ENCODE results near the gene RSBN1L. TPM values are rescaled to one million over a fixed set of nuclear protein-coding genes. Genes with fewer than 3 reads are reported as not detected.

RSBN1L gene
- polyA plus RNA-seq, 1 donor from 2014 or later = 24.7 TPM

DNA sequence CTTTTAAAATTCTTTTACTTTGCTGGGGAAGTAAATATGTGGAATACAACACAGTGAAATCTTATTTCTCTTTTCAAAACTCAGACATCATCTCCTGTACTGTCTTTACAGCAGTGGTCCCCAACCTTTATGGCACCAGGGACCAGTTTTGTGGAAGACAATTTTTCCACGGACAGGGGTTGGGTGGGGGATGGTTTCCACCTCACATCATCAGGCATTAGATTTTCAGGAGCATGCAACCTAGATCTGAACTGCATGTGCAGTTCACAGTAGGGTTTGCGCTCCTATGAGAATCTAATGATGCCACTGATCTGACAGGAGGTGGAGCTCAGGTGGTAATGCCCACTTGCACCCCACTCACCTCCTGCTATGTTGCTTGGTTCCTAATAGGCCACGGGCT is 89.8 kb downstream of the RSBN1L start:
- TF ChIP-seq, protein P1, sequence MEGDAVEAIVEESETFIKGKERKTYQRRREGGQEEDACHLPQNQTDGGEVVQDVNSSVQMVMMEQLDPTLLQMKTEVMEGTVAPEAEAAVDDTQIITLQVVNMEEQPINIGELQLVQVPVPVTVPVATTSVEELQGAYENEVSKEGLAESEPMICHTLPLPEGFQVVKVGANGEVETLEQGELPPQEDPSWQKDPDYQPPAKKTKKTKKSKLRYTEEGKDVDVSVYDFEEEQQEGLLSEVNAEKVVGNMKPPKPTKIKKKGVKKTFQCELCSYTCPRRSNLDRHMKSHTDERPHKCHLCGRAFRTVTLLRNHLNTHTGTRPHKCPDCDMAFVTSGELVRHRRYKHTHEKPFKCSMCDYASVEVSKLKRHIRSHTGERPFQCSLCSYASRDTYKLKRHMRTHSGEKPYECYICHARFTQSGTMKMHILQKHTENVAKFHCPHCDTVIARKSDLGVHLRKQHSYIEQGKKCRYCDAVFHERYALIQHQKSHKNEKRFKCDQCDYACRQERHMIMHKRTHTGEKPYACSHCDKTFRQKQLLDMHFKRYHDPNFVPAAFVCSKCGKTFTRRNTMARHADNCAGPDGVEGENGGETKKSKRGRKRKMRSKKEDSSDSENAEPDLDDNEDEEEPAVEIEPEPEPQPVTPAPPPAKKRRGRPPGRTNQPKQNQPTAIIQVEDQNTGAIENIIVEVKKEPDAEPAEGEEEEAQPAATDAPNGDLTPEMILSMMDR (IDR thresholded peaks at IDR 0.05; ENCODE audit: poor library complexity, severe bottlenecking) = no peak
- TF ChIP-seq EZH2 (IDR thresholded peaks at IDR 0.05; ENCODE audit: borderline replicate concordance, insufficient read depth, low read length, poor library complexity, severe bottlenecking) (no peak), POLR2AphosphoS5 (IDR thresholded peaks at IDR 0.05) (no peak), TAF1 (IDR thresholded peaks at IDR 0.05; ENCODE audit: low read depth) (no peak), EP300 (conservative IDR thresholded peaks at IDR 0.05; ENCODE audit: poor library complexity, severe bottlenecking) (no peak), SMC3 (conservative IDR thresholded peaks at IDR 0.05; ENCODE audit: poor library complexity) (no peak), RAD21 (conservative IDR thresholded peaks at IDR 0.05) (no peak), MXI1 (conservative IDR thresholded peaks at IDR 0.05; ENCODE audit: poor library complexity, severe bottlenecking) (no peak)
- TF ChIP-seq, protein P2, sequence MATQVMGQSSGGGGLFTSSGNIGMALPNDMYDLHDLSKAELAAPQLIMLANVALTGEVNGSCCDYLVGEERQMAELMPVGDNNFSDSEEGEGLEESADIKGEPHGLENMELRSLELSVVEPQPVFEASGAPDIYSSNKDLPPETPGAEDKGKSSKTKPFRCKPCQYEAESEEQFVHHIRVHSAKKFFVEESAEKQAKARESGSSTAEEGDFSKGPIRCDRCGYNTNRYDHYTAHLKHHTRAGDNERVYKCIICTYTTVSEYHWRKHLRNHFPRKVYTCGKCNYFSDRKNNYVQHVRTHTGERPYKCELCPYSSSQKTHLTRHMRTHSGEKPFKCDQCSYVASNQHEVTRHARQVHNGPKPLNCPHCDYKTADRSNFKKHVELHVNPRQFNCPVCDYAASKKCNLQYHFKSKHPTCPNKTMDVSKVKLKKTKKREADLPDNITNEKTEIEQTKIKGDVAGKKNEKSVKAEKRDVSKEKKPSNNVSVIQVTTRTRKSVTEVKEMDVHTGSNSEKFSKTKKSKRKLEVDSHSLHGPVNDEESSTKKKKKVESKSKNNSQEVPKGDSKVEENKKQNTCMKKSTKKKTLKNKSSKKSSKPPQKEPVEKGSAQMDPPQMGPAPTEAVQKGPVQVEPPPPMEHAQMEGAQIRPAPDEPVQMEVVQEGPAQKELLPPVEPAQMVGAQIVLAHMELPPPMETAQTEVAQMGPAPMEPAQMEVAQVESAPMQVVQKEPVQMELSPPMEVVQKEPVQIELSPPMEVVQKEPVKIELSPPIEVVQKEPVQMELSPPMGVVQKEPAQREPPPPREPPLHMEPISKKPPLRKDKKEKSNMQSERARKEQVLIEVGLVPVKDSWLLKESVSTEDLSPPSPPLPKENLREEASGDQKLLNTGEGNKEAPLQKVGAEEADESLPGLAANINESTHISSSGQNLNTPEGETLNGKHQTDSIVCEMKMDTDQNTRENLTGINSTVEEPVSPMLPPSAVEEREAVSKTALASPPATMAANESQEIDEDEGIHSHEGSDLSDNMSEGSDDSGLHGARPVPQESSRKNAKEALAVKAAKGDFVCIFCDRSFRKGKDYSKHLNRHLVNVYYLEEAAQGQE (IDR thresholded peaks at IDR 0.05; ENCODE audit: borderline replicate concordance) = no peak
- Histone ChIP-seq H3K4me3 (ENCODE audit: low read length) (no peak overlapping the region), H3K27ac (ENCODE audit: low read length) (no peak overlapping the region), H3K4me2 (ENCODE audit: low read length) (no peak overlapping the region), H3F3A (ENCODE audit: insufficient read depth, low read length, poor library complexity, severe bottlenecking) (no peaks in the 10 kb centered on the region), H3K9ac (ENCODE audit: low read length) (no peak overlapping the region), H3K36me3 (ENCODE audit: insufficient read depth, low read length) (no peaks in the 10 kb centered on the region), H3K27me3 (ENCODE audit: insufficient read depth, low read depth, low read length) (no peaks in the 10 kb centered on the region), H3K79me2 (replicated peaks; ENCODE audit: insufficient read depth, low read length) (no peaks in the 10 kb centered on the region), H2AFZ (ENCODE audit: low read depth, low read length) (no peak overlapping the region), H3K9me2 (ENCODE audit: insufficient read depth, low read length) (no peaks in the 10 kb centered on the region), H4K20me1 (ENCODE audit: insufficient read depth) (no peaks in the 10 kb centered on the region), H3K9me3 (ENCODE audit: low read length) (no peaks in the 10 kb centered on the region)

DNA sequence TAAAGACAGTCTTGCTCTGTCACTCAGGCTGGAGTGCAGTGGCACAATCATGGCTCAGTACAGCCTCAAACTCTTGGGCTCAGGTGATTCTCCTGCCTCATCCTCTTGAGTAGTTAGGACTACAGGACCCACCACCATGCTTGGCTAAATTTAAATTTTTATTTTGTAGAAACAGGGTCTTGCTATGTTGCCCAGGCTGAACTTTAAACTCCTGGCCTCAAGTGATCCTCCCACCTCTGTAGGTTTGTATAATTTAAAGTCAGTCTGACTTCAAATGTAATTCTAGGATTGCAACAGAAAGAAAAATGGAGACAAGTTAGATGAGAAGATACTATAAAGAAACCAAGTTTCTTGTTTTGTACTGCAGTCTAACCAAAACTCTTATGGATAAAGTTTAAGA is 90.5 kb downstream of the RSBN1L start:
- Histone ChIP-seq H3K9ac (ENCODE audit: low read length) (no peak overlapping the region), H3K79me2 (replicated peaks; ENCODE audit: insufficient read depth, low read length) (no peaks in the 10 kb centered on the region), H3K9me2 (ENCODE audit: insufficient read depth, low read length) (no peaks in the 10 kb centered on the region), H3K27ac (ENCODE audit: low read length) (no peak overlapping the region), H2AFZ (ENCODE audit: low read depth, low read length) (no peak overlapping the region), H4K20me1 (ENCODE audit: insufficient read depth) (no peaks in the 10 kb centered on the region), H3F3A (ENCODE audit: insufficient read depth, low read length, poor library complexity, severe bottlenecking) (no peaks in the 10 kb centered on the region), H3K4me2 (ENCODE audit: low read length) (no peak overlapping the region), H3K36me3 (ENCODE audit: insufficient read depth, low read length) (no peaks in the 10 kb centered on the region), H3K4me3 (ENCODE audit: low read length) (no peak overlapping the region), H3K27me3 (ENCODE audit: insufficient read depth, low read depth, low read length) (no peaks in the 10 kb centered on the region), H3K9me3 (ENCODE audit: low read length) (no peaks in the 10 kb centered on the region)
- TF ChIP-seq, protein P1 (IDR thresholded peaks at IDR 0.05; ENCODE audit: poor library complexity, severe bottlenecking) = no peak
- TF ChIP-seq MXI1 (conservative IDR thresholded peaks at IDR 0.05; ENCODE audit: poor library complexity, severe bottlenecking) (no peak), SMC3 (conservative IDR thresholded peaks at IDR 0.05; ENCODE audit: poor library complexity) (no peak), TAF1 (IDR thresholded peaks at IDR 0.05; ENCODE audit: low read depth) (no peak), RAD21 (conservative IDR thresholded peaks at IDR 0.05) (no peak), EP300 (conservative IDR thresholded peaks at IDR 0.05; ENCODE audit: poor library complexity, severe bottlenecking) (no peak), EZH2 (IDR thresholded peaks at IDR 0.05; ENCODE audit: borderline replicate concordance, insufficient read depth, low read length, poor library complexity, severe bottlenecking) (no peak), POLR2AphosphoS5 (IDR thresholded peaks at IDR 0.05) (no peak)
- TF ChIP-seq, protein P2 (IDR thresholded peaks at IDR 0.05; ENCODE audit: borderline replicate concordance) = no peak
